ENCODE results near the gene MEIOSIN.

MEIOSIN gene

DNA sequence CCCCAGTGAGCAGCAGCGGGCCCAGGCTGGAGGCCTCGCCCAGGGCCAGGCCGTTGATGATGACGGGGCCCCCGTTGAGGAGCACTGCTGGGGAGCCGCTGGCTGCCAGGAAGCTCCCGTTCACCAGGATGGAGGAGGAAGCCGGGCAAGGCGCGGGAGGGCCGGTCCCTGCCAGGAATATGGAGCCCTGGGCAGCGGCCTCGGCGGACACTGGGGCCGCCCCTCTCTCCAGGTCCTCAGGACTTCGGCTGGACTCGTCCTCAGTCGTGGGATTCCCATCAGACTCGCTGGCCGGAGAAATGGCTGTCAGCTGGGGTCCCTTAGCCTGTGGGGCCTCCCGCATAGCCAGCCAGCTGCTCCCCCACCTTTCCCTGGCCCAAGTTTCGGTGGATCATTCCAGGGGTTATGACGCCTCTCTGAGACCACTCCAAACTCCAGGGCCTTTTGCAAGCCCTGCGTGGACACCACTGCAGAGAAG, 33.7 kb downstream of the MEIOSIN start:
- no peak for DNase-seq

DNA sequence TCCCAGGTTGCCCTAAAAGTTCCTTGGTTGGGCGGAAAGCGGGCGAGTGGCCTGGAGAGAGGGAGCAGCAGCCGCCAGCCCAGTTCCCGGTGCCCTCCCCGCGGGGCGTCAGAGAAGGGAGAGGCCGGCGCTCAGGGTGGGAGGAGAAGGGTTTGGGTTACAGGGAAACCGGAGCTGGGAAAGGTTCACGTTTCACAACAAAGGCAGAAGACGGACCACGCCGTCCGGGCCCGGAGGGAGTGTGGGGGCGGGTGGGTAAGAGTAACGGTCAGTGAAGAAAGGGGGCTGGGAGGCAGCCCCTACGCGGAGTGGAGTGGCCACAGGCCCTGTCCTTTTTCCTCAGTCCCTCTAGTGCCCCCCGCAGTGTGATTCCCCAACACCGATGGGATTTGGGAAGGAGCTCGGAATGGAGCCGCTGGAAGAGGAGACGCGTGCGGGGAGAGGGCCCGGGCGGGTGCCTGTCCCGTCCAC, 34.2 kb downstream of the MEIOSIN start:
- DNase-seq: no peak

DNA sequence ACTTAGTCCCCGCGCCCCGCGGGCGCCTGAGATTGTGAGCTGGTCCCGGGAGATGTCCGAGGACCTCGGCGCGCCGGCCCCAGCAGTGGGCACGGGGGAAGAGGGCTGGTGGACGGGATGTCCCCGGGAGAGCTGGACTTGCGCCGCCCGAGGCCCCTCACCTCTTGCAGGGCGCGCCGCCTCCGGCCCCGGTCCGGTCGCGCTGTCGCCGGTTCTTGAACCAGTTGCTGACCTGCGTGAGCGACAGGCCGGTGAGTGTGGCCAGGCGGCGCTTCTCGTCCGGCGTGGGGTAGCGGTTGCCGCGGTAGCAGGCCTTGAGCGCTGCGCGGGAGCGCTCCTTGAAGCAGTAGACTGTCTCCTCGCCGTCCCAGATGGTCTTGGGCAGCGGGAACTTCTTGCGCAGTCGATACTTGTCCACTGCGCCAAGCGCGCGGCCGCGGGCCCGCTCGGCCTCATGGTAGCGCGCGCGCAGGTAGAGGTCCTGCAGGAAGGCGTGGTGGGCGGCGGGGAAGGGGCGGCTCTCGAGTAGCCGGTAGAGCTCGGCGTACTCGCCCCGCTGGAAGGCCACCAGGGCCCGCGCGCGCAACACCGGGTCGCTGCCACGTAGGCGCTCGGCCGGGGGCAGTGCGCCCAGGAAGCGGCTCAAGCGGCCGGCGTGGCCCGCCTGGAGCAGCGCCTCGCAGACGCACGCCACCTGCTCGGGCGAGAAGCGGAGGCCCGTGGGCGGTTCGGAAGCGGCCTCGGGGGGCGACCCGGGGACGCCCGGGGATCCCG, 34.8 kb downstream of the MEIOSIN start:
- DNase-seq: no peak

GRCh38 chr19:45768655-45768983, 35.4 kb downstream of the MEIOSIN start:
- DNase-seq: peak; percentile 44

DNA sequence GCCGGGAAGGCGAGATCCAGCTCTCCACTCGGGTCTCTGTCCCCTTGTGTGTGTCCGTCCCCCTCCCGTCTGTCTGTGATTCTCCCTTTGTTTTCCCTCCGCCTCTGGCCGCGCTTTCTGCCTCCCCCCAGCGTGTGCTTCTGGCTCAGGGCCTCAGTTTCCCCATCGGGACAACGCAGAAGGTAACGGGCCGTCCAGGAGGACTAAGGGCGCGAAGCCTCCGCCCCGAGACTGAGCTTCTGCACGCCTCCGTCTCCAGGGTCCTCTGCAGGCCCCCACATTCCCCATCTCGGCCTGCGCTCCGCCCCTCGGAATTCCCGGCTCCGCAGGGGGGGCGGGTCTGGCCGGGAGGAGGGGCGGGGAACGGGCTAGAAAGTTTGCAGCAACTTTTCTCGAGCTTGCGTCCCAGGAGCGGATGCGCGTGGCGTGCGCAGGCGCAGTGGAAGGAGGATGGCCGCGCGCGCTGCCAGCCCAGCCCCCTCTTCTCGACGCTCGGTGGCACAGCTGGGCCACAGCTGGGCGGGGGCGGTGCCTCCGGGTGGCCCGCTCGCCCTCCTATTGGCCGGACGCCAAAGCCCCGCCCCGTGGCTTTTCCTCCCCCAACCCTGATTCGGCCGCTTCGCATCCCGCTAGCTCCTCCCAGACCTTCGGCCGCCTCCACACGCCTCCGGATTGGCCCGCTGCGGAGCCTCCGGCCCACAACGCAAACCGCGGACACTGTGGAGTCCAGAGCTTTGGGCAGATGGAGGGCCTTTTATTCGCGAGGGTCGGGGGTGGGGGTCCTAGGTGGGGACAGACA, 35.9 kb downstream of the MEIOSIN start, which contains the start of gene SIX5:
Gene SIX5 (minus strand): TSS at position 269 of the 799 bp plus-strand sequence. CDS start 408 bp downstream, outside the sequence.
- DNase-seq: peak; percentile 95

DNA sequence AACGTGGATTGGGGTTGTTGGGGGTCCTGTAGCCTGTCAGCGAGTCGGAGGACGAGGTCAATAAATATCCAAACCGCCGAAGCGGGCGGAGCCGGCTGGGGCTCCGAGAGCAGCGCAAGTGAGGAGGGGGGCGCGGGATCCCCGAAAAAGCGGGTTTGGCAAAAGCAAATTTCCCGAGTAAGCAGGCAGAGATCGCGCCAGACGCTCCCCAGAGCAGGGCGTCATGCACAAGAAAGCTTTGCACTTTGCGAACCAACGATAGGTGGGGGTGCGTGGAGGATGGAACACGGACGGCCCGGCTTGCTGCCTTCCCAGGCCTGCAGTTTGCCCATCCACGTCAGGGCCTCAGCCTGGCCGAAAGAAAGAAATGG, 36.6 kb downstream of the MEIOSIN start:
- peak; percentile 60 for DNase-seq

- DNase-seq: peak; percentile 90
Measured at GRCh38 chr19:45770192-45771101, 37.2 kb downstream of the MEIOSIN start.

DNA sequence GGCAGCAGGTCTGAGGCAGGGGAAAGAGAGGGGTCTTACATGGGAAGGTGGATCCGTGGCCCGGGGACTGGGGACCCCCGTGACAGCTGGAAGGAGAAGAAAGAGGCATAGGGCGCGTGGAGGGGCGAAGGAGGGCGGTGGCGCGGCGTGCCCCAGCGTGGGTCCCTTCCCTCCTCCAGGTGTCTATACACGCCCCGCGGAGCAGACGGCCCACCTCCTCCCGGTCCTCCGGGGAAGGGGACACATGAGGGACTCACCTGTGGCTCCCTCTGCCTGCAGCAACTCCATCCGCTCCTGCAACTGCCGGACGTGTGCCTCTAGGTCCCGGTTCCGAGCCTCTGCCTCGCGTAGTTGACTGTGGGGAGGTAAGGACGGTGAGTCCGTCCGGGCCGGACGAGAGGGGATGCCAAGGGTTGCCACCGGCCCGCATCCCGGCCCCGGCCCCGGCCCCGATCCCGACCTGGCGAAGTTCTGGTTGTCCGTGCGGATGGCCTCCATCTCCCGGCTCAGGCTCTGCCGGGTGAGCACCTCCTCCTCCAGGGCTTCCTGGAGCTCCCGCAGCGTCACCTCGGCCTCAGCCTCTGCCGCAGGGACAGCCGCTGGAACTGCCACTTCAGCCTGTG, 38.2 kb downstream of the MEIOSIN start:
- DNase-seq: no peak

GRCh38 chr19:45772130-45772840, 39.0 kb downstream of the MEIOSIN start:
- no peak for DNase-seq

GRCh38 chr19:45772912-45773311, 39.7 kb downstream of the MEIOSIN start:
- no peak for DNase-seq

DNA sequence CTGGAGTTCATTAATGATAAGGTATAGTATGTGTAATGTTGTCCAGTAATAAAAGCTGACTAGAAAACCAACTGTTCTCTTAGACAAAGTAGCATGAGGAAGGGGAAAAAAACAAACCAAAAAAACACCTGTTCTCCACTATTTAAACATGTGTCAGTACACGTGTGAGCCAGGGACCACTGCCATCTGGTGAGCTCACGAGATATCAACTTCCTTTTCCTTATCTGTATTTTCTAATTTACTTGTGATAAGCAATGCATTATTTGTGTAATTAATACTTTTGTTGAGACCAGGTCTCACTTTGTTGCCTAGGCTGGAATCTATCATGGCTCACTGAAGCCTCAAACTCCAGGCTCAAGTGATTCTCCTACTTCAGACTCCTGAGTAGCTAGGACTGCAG, 40.1 kb downstream of the MEIOSIN start:
- DNase-seq: no peak

GRCh38 chr19:45774765-45775164, 41.5 kb downstream of the MEIOSIN start:
- no peak for DNase-seq

DNA sequence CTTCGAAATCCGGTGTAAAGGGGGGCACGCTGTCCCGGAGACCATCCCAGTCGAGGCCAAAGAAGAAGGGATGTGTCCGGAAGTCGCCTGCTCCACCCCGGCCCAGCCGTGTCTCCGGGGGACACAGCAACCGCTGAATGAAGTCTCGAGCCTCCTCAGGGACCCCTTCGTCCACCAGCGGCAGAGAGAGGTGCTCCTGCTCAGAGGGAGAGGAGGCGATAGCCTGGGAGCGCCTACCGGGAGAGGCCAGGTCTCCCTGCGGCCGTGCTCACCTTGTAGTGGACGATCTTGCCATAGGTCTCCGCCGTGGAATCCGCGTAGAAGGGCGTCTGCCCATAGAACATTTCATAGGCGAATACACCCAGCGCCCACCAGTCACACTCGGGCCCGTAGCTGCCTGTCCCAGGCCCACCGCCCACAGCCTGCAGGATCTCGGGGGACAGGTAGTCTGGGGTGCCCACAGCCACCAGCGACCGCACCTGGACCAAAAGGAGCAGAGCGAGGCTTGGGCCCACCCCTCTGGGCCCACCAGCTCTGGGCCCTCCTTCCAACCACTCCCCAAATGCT, 44.2 kb downstream of the MEIOSIN start:
- DNase-seq: no peak

- no peak for DNase-seq
Measured at GRCh38 chr19:45778010-45778661, 44.9 kb downstream of the MEIOSIN start.

DNA sequence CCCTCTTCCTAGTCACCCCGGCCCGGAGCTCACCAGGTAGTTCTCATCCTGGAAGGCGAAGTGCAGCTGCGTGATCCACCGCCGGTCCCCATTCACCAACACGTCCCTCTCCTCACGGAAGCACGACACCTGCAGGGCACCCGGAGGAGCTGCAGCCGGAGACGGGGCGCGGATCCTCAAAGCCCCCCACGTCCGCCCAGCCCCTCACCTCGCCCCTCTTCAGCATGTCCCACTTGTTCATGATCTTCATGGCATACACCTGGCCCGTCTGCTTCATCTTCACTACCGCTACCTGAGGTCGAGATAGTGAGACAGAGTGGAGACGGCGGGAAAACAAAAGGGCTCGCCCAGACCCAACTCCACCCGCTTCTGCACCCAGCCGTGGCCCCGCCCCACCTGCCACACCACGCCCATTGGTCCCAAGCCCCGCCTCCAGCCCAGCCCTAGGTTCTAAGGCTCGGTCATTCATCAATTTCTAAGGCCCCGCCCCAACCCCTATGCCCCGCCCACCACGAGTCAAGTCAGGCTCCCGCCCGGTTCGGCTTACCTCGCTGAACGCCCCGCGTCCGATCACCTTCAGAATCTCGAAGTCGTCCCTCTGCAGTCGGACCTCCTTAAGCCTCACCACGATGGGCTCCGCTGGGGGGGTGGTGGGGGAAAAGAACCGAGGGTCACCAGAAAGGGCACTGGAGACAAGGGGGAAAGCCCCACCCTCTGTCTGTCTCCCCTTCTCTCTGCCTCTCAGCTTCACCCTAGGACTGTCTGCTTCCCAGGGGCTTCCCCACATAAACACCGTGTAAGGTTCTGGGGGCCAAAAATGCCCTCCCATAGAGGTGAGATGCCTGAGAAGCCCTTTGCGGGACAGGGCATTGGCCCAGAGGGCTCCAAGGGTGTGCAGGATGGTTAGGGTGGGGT, 46.2 kb downstream of the MEIOSIN start:
- DNase-seq: peak; percentile 87

DNA sequence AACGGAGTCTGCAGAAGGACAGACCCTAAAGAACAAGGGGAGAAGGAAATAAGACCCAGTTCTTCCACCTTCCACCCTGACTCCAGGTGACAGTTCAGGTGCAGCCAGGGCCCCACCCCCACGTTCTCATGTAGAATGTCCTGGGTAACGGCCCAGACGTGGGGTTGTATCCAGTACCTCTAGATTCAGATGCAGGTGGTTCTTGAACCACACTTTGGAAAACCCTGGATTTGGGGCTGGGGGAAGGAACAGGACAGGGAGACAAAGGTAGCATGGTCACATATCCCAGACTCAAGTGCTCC, 46.9 kb downstream of the MEIOSIN start:
- no peak for DNase-seq

DNA sequence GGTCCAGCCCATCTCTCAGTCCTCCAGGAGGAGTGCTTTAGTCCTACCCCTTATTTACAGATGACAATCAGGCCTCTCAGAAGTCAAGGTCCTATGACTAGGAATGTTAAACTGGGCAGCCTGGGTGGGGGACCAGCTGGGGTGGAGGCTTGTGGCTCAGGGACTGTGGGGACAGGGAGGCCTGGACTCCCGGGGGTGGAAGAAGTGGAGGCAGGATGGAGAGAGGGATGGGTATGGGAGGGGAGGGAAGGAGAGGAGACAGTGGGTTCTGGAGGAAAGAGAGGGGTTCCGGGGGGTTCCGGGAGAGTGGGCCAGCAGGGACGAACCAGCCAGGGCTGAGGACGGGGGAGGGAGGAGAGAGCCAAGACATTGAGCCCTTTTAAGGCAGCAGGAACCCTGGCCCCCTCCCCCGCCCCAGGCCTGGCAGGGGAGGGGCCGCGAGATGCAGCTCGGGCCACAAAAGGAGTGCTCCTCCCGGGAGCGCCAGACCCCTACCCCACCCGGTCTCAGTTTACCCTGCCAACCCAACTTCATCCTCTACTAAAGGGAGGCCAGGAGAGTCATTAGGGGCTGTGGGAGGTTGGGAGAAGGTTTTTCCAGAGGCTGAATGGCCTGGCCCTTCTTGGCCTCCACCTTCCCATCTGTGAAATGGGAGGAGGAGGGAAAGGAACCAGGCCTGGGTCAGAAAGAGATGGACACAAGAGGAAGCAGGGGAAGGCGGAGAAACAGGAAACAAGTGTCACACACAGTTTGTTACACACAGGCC, 47.4 kb downstream of the MEIOSIN start:
- DNase-seq: no peak

- DNase-seq: no peak
Measured at GRCh38 chr19:45781214-45782161, 48.2 kb downstream of the MEIOSIN start.

Measured in activated naive CD4-positive, alpha-beta T cell treated with Interleukin-2 at 50 U/mL for 16 hours (primary cell).